Esophagus squamous epithelium (tissue), 5 donors: ENCODE data around the gene GNB3. TPM values are rescaled to one million over a fixed set of nuclear protein-coding genes. Genes with fewer than 3 reads are reported as not detected.
A peak's percentile ranks its signal among the peaks of the same experiment; 100 is the strongest.

ENCODE experiments used
- DNase-seq: peaks from one replicate; lab custom pipeline; 2025; lab: John Stamatoyannopoulos, UW
- H3K27ac ChIP-seq, 4 donors: fragments of 200-600 bp; sonication (generic); one replicate each; pipeline ENCODE4 v1.5.1; 2016 to 2019; ENCODE audit warnings: mild to moderate bottlenecking in 1 of 4
- H3K27me3 ChIP-seq, 4 donors: fragments of 200-600 bp; sonication (generic); 1 replicate in 3 of 4; 2 replicates in 1 of 4; pipeline versions ENCODE4 v1.5.1 to v1.6.0; 2017 to 2021; ENCODE audit warnings: antibody characterized with exemption in 1 of 4
- H3K36me3 ChIP-seq, 3 donors: fragments of 200-600 bp; sonication (generic); one replicate each; pipeline ENCODE4 v1.5.1; 2016 to 2019
- H3K4me1 ChIP-seq, 3 donors: fragments of 200-600 bp; sonication (generic); one replicate each; pipeline ENCODE4 v1.5.1; 2017 to 2019
- H3K4me3 ChIP-seq, 4 donors: fragments of 200-600 bp; sonication (generic); 1 replicate in 3 of 4; 2 replicates in 1 of 4; pipeline ENCODE4 v1.5.1; 2016 to 2019; ENCODE audit warnings: mild to moderate bottlenecking in 2 of 4, moderate library complexity in 1 of 4
- H3K9me3 ChIP-seq, 3 donors: fragments of 200-600 bp; sonication (generic); one replicate each; pipeline ENCODE4 v1.5.1; 2016 to 2019
- CTCF ChIP-seq, 6 experiments: fragments of 450-650 bp in 4 of 6; fragments of 200-600 bp in 2 of 6; sonication (generic) in 2 of 6; IDR thresholded peaks; one replicate each; pipeline ENCODE4 v1.5.1; 2016 to 2019; ENCODE audit warnings: antibody characterized with exemption in 6 of 6, mild to moderate bottlenecking in 4 of 6, moderate library complexity in 4 of 6
- POLR2A ChIP-seq, 4 donors: fragments of 450-650 bp; IDR thresholded peaks; one replicate each; pipeline ENCODE4 v1.6.1; 2017; ENCODE audit warnings: antibody characterized with exemption in 4 of 4, mild to moderate bottlenecking in 4 of 4, moderate library complexity in 3 of 4
- WGBS, 2 donors: methylation state at CpG; one replicate each; pipeline ENCODE4 v1.1.5; 2018; 5-methylcytosine and 5-hydroxymethylcytosine counted together
- intact Hi-C: fragments of 100-400 bp; cut with DNase I; formaldehyde crosslinking; loops from one replicate; pipeline ENCODE4 v1.15.0; 2022
- total RNA-seq, 4 donors: library from RNA; depleted of rRNA; stranded (reverse); fragments of >200 nt; gene quantifications; one replicate each; pipeline ENCODE4 v1.1.0, GENCODE V29; 2016
- donor health status: DM: yes; HTN: yes; CAD: no.

Gene GNB3
- total RNA-seq, 4 donors from 2014 or later: 0.76 TPM; not detected in 3

GRCh38 chr12:6827982-6828780 is 12.5 kb upstream of the GNB3 start, which contains the start of gene P3H3:
Gene P3H3 (plus strand): TSS chr12:6828407. CDS start chr12:6828441, 34 bp downstream.
- Histone ChIP-seq H3K9me3 (no peaks in the 10 kb centered on the region), H3K4me3 (peak within 1 kb of the TSS; percentile 54 to 95 (median 62)), H3K36me3 (peaks cover 0 to 23% (median 0%) of the 10 kb centered on the region in 3 donors), H3K27me3 (peaks cover 0 to 72% (median 5%) of the 10 kb centered on the region in 4 donors), H3K27ac (peak within 1 kb of the TSS; percentile 60 to 88 (median 74)), H3K4me1 (peaks cover 2 to 48% (median 11%) of the 10 kb centered on the region in 3 donors)
- WGBS, 2 donors: 2 to 5% methylated on average over 12 to 15 of the region's 60 CpGs
- TF ChIP-seq CTCF (IDR thresholded peaks at IDR 0.05) (peak in 2 of 6 experiments; percentile 5 to 14), POLR2A (IDR thresholded peaks at IDR 0.05) (no peak)
- no peak for DNase-seq
- intact Hi-C loops: loop anchor here (5.0 kb wide), 1 partner anchor 91 kb away; no protein-coding TSS in a partner anchor

GRCh38 chr12:6828781-6829535 is 11.8 kb upstream of the GNB3 start:
- H3K27ac ChIP-seq: peak overlapping the region; percentile 60 to 88 (median 74)
- peaks cover 0 to 64% (median under 1%) of the 10 kb centered on the region in 4 donors for H3K27me3 ChIP-seq
- no peaks in the 10 kb centered on the region for H3K9me3 ChIP-seq
- no peak for TF ChIP-seq CTCF (IDR thresholded peaks at IDR 0.05)
- peak in 1 of 4 donors; percentile 49 for TF ChIP-seq POLR2A (IDR thresholded peaks at IDR 0.05)
- H3K4me1 ChIP-seq: peaks cover 2 to 48% (median 11%) of the 10 kb centered on the region in 3 donors
- H3K4me3 ChIP-seq: peak overlapping the region; percentile 54 to 95 (median 62)
- WGBS, 2 donors: 0% methylated on average over 24 to 26 of the region's 71 CpGs
- peaks cover 0 to 31% (median 0%) of the 10 kb centered on the region in 3 donors for H3K36me3 ChIP-seq
- no peak for DNase-seq
- intact Hi-C loops: loop anchor here (5.0 kb wide), 1 partner anchor 92 kb away; no protein-coding TSS in a partner anchor

- intact Hi-C loops: loop anchor here (5.0 kb wide), 1 partner anchor 92 kb away; no protein-coding TSS in a partner anchor
- Histone ChIP-seq H3K4me1 (peaks cover 2 to 48% (median 11%) of the 10 kb centered on the region in 3 donors), H3K9me3 (no peaks in the 10 kb centered on the region), H3K27ac (peak overlapping the region; percentile 60 to 88 (median 74)), H3K4me3 (peak overlapping the region; percentile 54 to 95 (median 62)), H3K36me3 (peaks cover 0 to 37% (median 0%) of the 10 kb centered on the region in 3 donors), H3K27me3 (peaks cover 0 to 57% (median 0%) of the 10 kb centered on the region in 4 donors)
- no peak for DNase-seq
- TF ChIP-seq CTCF (IDR thresholded peaks at IDR 0.05) (no peak), POLR2A (IDR thresholded peaks at IDR 0.05) (no peak)
- WGBS, 2 donors: 72 to 96% methylated on average over 3 to 6 of the region's 19 CpGs
These were observed 11.0 kb upstream of the GNB3 start for GRCh38 chr12:6829536-6830220.

GRCh38 chr12:6830286-6830890 is 10.3 kb upstream of the GNB3 start:
- WGBS, 2 donors: 73 to 84% methylated on average over 2 to 9 of the region's 11 CpGs
- Histone ChIP-seq H3K27me3 (peaks cover 0 to 50% (median 0%) of the 10 kb centered on the region in 4 donors), H3K36me3 (peaks cover 0 to 37% (median 0%) of the 10 kb centered on the region in 3 donors), H3K4me3 (no peak overlapping the region), H3K27ac (no peak overlapping the region), H3K4me1 (peaks cover 2 to 43% (median 8%) of the 10 kb centered on the region in 3 donors), H3K9me3 (no peaks in the 10 kb centered on the region)
- intact Hi-C loops: no loop called here
- TF ChIP-seq POLR2A (IDR thresholded peaks at IDR 0.05): no peak
- no peak for TF ChIP-seq CTCF (IDR thresholded peaks at IDR 0.05)
- DNase-seq: no peak
